ENCODE measurements around the gene DGKD.

The DGKD gene

GRCh38 chr2:233338812-233339368 lies 15.4 kb upstream of the DGKD start:
- DNase-seq (ENCODE audit: low read depth in 2 of 2): no peak

GRCh38 chr2:233339427-233339826 lies 14.9 kb upstream of the DGKD start:
- DNase-seq (ENCODE audit: low read depth in 2 of 2): no peak

- no peak for DNase-seq (ENCODE audit: low read depth in 2 of 2)
Measured at GRCh38 chr2:233341296-233341695, 13.0 kb upstream of the DGKD start.

GRCh38 chr2:233342301-233342700 lies 12.0 kb upstream of the DGKD start:
- DNase-seq (ENCODE audit: low read depth in 2 of 2): no peak

GRCh38 chr2:233343171-233343705 lies 11.1 kb upstream of the DGKD start:
- no peak for DNase-seq (ENCODE audit: low read depth in 2 of 2)

- DNase-seq (ENCODE audit: low read depth in 2 of 2): no peak
Measured at GRCh38 chr2:233346376-233346775, 7.9 kb upstream of the DGKD start.

- DNase-seq (ENCODE audit: low read depth in 2 of 2): no peak
Measured at GRCh38 chr2:233346930-233347329, 7.4 kb upstream of the DGKD start.

- no peak for DNase-seq (ENCODE audit: low read depth in 2 of 2)
Measured at GRCh38 chr2:233349005-233349998, 5.0 kb upstream of the DGKD start.

GRCh38 chr2:233350708-233351107 lies 3.6 kb upstream of the DGKD start:
- peak; percentile 46 to 49 for DNase-seq (ENCODE audit: low read depth in 2 of 2)

GRCh38 chr2:233351423-233351822 lies 2.9 kb upstream of the DGKD start:
- DNase-seq (ENCODE audit: low read depth in 2 of 2): no peak

GRCh38 chr2:233352141-233352842 lies 2.0 kb upstream of the DGKD start:
- DNase-seq (ENCODE audit: low read depth in 2 of 2): no peak

- DNase-seq (ENCODE audit: low read depth in 2 of 2): no peak
Measured at GRCh38 chr2:233353101-233353768, 1.1 kb upstream of the DGKD start.

- DNase-seq (ENCODE audit: low read depth in 2 of 2): no peak
Measured at GRCh38 chr2:233354500-233354924, 218 bp downstream of the DGKD start.

GRCh38 chr2:233354971-233355574 lies 779 bp downstream of the DGKD start:
- no peak for DNase-seq (ENCODE audit: low read depth in 2 of 2)

GRCh38 chr2:233355916-233356315 lies 1.6 kb downstream of the DGKD start:
- no peak for DNase-seq (ENCODE audit: low read depth in 2 of 2)

GRCh38 chr2:233356546-233357308 lies 2.4 kb downstream of the DGKD start:
- no peak for DNase-seq (ENCODE audit: low read depth in 2 of 2)

GRCh38 chr2:233358335-233358734 lies 4.0 kb downstream of the DGKD start:
- DNase-seq (ENCODE audit: low read depth in 2 of 2): no peak

- DNase-seq (ENCODE audit: low read depth in 2 of 2): no peak
Measured at GRCh38 chr2:233358947-233359346, 4.7 kb downstream of the DGKD start.

GRCh38 chr2:233359823-233360222 lies 5.5 kb downstream of the DGKD start:
- no peak for DNase-seq (ENCODE audit: low read depth in 2 of 2)

GRCh38 chr2:233360771-233361176 lies 6.5 kb downstream of the DGKD start:
- no peak for DNase-seq (ENCODE audit: low read depth in 2 of 2)

Data from fibroblast of skin of left quadriceps (primary cell).